Measurements from ENCODE around the gene MBD2.

The MBD2 gene

GRCh38 chr18:54191352-54191751 is 33.1 kb downstream of the MBD2 start:
- no peak for DNase-seq (ENCODE audit: low read depth)
- H3K4me3 ChIP-seq (ENCODE audit: control insufficient read depth, low read depth, low read length): no peak overlapping the region
- TF ChIP-seq CTCF (IDR thresholded peaks at IDR 0.05; ENCODE audit: control insufficient read depth, insufficient read depth, low read depth, low read length, missing control alignments): no peak

- H3K4me3 ChIP-seq (ENCODE audit: control insufficient read depth, low read depth, low read length): no peak overlapping the region
- no peak for DNase-seq (ENCODE audit: low read depth)
These were observed 37.1 kb downstream of the MBD2 start for GRCh38 chr18:54187372-54187771.

GRCh38 chr18:54184836-54185235 is 39.6 kb downstream of the MBD2 start:
- TF ChIP-seq CTCF (IDR thresholded peaks at IDR 0.05; ENCODE audit: control insufficient read depth, insufficient read depth, low read depth, low read length, missing control alignments): no peak
- H3K4me3 ChIP-seq (ENCODE audit: control insufficient read depth, low read depth, low read length): no peak overlapping the region
- DNase-seq (ENCODE audit: low read depth): no peak

More at GRCh38 chr18:54187372-54187771, 37.1 kb downstream of the MBD2 start:
- no peak for TF ChIP-seq CTCF (IDR thresholded peaks at IDR 0.05; ENCODE audit: control insufficient read depth, insufficient read depth, low read depth, low read length, missing control alignments)

GRCh38 chr18:54183390-54183789 is 41.1 kb downstream of the MBD2 start:
- no peak for DNase-seq (ENCODE audit: low read depth)
- H3K4me3 ChIP-seq (ENCODE audit: control insufficient read depth, low read depth, low read length): no peak overlapping the region
- no peak for TF ChIP-seq CTCF (IDR thresholded peaks at IDR 0.05; ENCODE audit: control insufficient read depth, insufficient read depth, low read depth, low read length, missing control alignments)

GRCh38 chr18:54181856-54182602 is 42.4 kb downstream of the MBD2 start:
- no peak overlapping the region for H3K4me3 ChIP-seq (ENCODE audit: control insufficient read depth, low read depth, low read length)
- no peak for DNase-seq (ENCODE audit: low read depth)
- TF ChIP-seq CTCF (IDR thresholded peaks at IDR 0.05; ENCODE audit: control insufficient read depth, insufficient read depth, low read depth, low read length, missing control alignments): no peak

GRCh38 chr18:54173980-54174630 is 50.4 kb downstream of the MBD2 start:
- DNase-seq (ENCODE audit: low read depth): no peak
- H3K4me3 ChIP-seq (ENCODE audit: control insufficient read depth, low read depth, low read length): no peak overlapping the region
- no peak for TF ChIP-seq CTCF (IDR thresholded peaks at IDR 0.05; ENCODE audit: control insufficient read depth, insufficient read depth, low read depth, low read length, missing control alignments)
